H7 (cell line): ENCODE results near the gene CCL21. TPM values are rescaled to one million over a fixed set of nuclear protein-coding genes. Genes with fewer than 3 reads are reported as not detected.

Source experiments
- DNase-seq: peaks from one replicate; pipeline ENCODE4 v3.0.0; 2012
- H3K27me3 ChIP-seq: 2 replicates; pipeline ENCODE4 v1.6.0; 2011; ENCODE audit warnings: mild to moderate bottlenecking, low read length; ENCODE audit not compliant: control insufficient read depth, insufficient read depth
- H3K36me3 ChIP-seq: replicated peaks from 2 replicates; pipeline ENCODE4 v1.5.1; 2011; ENCODE audit warnings: low read length; ENCODE audit not compliant: control insufficient read depth, insufficient read depth
- H3K4me3 ChIP-seq: 2 replicates; pipeline ENCODE4 v1.5.1; 2011; ENCODE audit warnings: low read depth, mild to moderate bottlenecking, control low read depth, low read length, moderate library complexity; ENCODE audit not compliant: insufficient read depth
- total RNA-seq: library from RNA; depleted of rRNA; stranded (reverse); fragments of >200 nt; shearing (Covaris generic); gene quantifications from 2 replicates; pipeline ENCODE4 v1.2.3, GENCODE V29; 2014

The CCL21 gene
- total RNA-seq, 1 experiment from 2014 or later: not detected

GRCh38 chr9:34690983-34691935, 18.7 kb downstream of the CCL21 start, which contains the start of gene CCL19:
CCL19 (minus strand) TSS chr9:34691276; CDS start chr9:34691139, 137 bp downstream.
- Histone ChIP-seq H3K27me3 (no peaks in the 10 kb centered on the region), H3K36me3 (no peaks in the 10 kb centered on the region), H3K4me3 (no peak within 1 kb of the TSS)
- DNase-seq: no peak

GRCh38 chr9:34689512-34689911, 20.4 kb downstream of the CCL21 start:
- Histone ChIP-seq H3K27me3 (no peaks in the 10 kb centered on the region), H3K4me3 (no peak overlapping the region), H3K36me3 (no peaks in the 10 kb centered on the region)
- DNase-seq: no peak

DNA sequence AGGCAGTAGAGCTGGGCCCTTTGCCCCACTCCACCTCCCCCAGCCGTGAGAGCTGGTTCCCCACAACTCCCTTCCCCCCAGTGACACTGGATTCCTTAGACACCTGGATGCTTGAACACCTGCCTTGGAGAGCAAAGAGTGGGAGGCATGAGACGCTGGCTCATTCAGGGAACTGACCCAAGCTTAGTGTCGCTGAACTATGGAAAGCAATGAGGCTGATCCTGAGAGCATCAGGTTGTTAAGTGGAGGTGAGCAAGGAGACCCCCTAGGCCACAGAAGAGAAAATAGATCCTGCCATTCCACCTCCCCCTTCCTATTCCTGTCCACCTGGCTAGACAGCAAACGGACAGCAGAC, 20.8 kb downstream of the CCL21 start:
- Histone ChIP-seq H3K36me3 (no peaks in the 10 kb centered on the region), H3K27me3 (no peaks in the 10 kb centered on the region), H3K4me3 (no peak overlapping the region)
- no peak for DNase-seq

DNA sequence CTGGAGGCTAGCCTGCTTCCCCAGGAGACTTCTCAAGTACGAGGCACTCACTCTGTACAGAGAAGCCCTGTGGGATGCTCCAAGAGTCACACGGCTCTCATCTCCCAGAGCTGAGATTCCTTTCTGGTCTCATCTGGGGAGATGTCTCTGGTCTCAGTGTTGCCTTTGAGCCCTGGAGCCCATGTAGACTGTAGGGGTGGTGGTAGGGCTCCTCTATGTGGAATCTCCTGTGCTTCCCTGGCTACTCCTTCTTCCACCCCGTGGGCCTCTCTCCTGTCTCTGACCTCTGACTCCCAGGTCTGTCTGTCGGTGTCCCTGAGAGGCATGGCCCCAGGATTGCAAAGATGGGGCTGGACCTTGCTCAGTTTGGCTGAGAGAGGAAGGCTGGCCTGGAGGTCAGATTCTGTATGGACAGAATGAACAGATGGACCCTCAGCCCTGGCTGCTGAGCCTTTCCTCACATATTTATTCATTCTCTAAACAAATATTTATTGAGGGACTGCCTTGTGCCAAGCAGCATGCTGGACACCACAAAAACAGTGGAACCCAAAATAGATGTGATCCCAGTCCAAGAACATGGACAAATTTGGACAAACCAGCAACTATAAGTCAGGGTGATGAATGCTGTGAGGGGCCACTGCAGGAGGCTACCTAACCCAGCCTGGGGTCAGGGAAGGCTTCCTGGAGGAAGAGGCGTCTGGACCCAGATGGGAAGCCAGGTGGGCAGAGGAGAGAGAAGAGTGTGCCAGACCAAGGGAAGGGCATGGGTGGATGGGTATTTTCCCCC, 21.4 kb downstream of the CCL21 start:
- Histone ChIP-seq H3K4me3 (no peak overlapping the region), H3K36me3 (no peaks in the 10 kb centered on the region), H3K27me3 (no peaks in the 10 kb centered on the region)
- DNase-seq: no peak

GRCh38 chr9:34687276-34688030, 22.5 kb downstream of the CCL21 start:
- no peaks in the 10 kb centered on the region for H3K27me3 ChIP-seq
- H3K4me3 ChIP-seq: no peak overlapping the region
- no peaks in the 10 kb centered on the region for H3K36me3 ChIP-seq
- no peak for DNase-seq

- DNase-seq: no peak
- no peaks in the 10 kb centered on the region for H3K27me3 ChIP-seq
- no peak overlapping the region for H3K4me3 ChIP-seq
Measured at GRCh38 chr9:34686732-34687131, 23.2 kb downstream of the CCL21 start.

GRCh38 chr9:34686231-34686630, 23.7 kb downstream of the CCL21 start:
- Histone ChIP-seq H3K4me3 (no peak overlapping the region), H3K27me3 (no peaks in the 10 kb centered on the region), H3K36me3 (no peaks in the 10 kb centered on the region)
- no peak for DNase-seq

More at GRCh38 chr9:34686732-34687131, 23.2 kb downstream of the CCL21 start:
- no peaks in the 10 kb centered on the region for H3K36me3 ChIP-seq

DNA sequence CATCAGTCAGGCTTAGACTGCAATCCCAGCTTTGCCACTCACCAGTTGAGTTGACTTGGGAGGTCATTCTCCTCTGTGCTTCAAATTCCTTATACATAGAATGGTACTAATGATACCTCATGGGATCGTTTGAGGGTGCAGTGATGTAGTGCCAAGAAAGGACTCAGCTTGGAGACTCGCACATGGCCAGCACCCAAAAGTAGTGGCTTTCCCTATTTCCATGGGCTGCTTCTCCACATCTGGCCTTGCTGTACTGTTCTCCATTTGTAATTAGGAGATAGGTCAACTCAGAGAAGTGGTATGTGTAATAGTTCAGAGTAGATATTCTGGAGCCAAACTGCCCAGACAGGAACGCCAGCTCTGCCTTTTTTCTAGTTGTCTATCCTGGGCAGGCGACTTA, 24.3 kb downstream of the CCL21 start:
- Histone ChIP-seq H3K27me3 (no peaks in the 10 kb centered on the region), H3K36me3 (no peaks in the 10 kb centered on the region), H3K4me3 (no peak overlapping the region)
- DNase-seq: no peak

DNA sequence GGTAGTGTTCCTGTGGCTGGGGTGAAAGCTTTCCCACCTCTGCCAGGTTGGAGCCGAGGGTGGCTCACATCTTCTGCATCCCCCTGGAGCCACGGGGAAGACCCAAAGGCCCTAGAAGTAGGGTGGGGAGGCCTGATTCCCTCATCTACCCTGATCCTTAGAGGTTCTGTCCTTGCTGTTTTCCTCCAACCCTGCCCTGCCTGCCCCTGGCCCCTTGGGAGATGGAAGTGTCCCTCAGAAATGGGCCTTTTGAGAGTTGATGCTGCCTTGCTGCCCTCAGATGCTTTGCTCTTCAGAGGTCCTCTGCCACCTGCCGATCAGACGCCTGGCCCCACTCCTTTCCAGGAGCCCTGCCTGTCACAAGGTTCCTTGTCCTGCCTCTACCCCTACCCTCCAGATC, 25.1 kb downstream of the CCL21 start:
- no peaks in the 10 kb centered on the region for H3K36me3 ChIP-seq
- H3K4me3 ChIP-seq: no peak overlapping the region
- no peak for DNase-seq
- no peaks in the 10 kb centered on the region for H3K27me3 ChIP-seq

DNA sequence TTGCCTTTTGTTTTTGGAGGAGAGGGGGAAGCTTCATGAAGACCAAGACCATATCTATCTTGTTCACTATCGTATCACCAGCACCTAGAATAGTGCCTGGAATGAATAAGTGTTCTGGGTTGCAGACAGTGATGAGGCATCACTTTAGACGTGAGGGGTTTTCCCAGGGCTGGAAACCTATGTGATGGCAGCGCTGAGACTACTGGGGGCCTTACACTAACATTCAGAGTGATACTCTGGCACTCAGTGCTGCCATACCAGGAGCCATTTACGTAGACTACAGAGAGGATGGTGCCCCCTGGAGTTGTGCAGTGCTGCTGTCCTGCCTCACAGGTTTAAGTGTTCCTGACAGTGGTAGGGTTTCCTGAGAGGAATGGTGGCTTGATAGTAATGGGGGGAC, 25.8 kb downstream of the CCL21 start:
- no peak for DNase-seq
- no peak overlapping the region for H3K4me3 ChIP-seq
- H3K27me3 ChIP-seq: no peaks in the 10 kb centered on the region
- no peaks in the 10 kb centered on the region for H3K36me3 ChIP-seq

- no peak for DNase-seq
- Histone ChIP-seq H3K4me3 (no peak overlapping the region), H3K27me3 (no peaks in the 10 kb centered on the region), H3K36me3 (no peaks in the 10 kb centered on the region)
Measured at GRCh38 chr9:34675869-34676268, 34.1 kb downstream of the CCL21 start.

- Histone ChIP-seq H3K27me3 (no peaks in the 10 kb centered on the region), H3K4me3 (no peak overlapping the region), H3K36me3 (no peaks in the 10 kb centered on the region)
- DNase-seq: peak; percentile 85
Measured at GRCh38 chr9:34675048-34675714, 34.8 kb downstream of the CCL21 start.

- no peaks in the 10 kb centered on the region; the same call in 1 of the 2 replicates for H3K36me3 ChIP-seq
- DNase-seq: no peak
- H3K4me3 ChIP-seq: no peak overlapping the region
- H3K27me3 ChIP-seq: no peaks in the 10 kb centered on the region
Measured at GRCh38 chr9:34674440-34674839, 35.5 kb downstream of the CCL21 start.

- Histone ChIP-seq H3K27me3 (no peaks in the 10 kb centered on the region), H3K4me3 (no peak overlapping the region), H3K36me3 (peaks cover 2% of the 10 kb centered on the region; the same call in 1 of the 2 replicates)
- DNase-seq: no peak
Measured at GRCh38 chr9:34671307-34671706, 38.6 kb downstream of the CCL21 start.
